SK-N-MC (cell line): Measurements from ENCODE around the gene WDR76.
"Not testable (repeated sequence)": the region's sequence is repeated elsewhere in the genome, so short reads cannot be mapped to it uniquely, and the experiment has no call there.

Experiments used
- DNase-seq: peaks from one replicate; pipeline ENCODE4 v3.0.0-alpha.2; 2011; ENCODE audit warnings: low read depth, low spot score
- H3K27ac ChIP-seq: fragments of 200-600 bp; sonication (generic); 2 replicates; pipeline ENCODE4 v1.5.1; 2016; ENCODE audit warnings: mixed run types
- H3K36me3 ChIP-seq: fragments of 200-600 bp; sonication (generic); 2 replicates; pipeline ENCODE4 v1.6.1; 2017; ENCODE audit warnings: antibody characterized with exemption, low read length, mixed read lengths; ENCODE audit not compliant: insufficient read depth
- H3K4me3 ChIP-seq: fragments of 200-600 bp; sonication (generic); 2 replicates; pipeline ENCODE4 v1.5.1; 2016
- H3K9ac ChIP-seq: fragments of 200-600 bp; sonication (generic); 2 replicates; pipeline ENCODE4 v1.8.0; 2017; ENCODE audit warnings: mixed run types, mixed read lengths; ENCODE audit not compliant: insufficient read length
- H3K9me3 ChIP-seq: fragments of 200-600 bp; sonication (generic); 2 replicates; pipeline ENCODE4 v1.6.1; 2017; ENCODE audit warnings: low read depth, mild to moderate bottlenecking, antibody characterized with exemption, low read length, moderate library complexity, mixed read lengths
- EZH2 ChIP-seq: fragments of 200-600 bp; sonication (generic); IDR thresholded peaks from one replicate; pipeline ENCODE4 v1.6.1; 2017; ENCODE audit warnings: antibody characterized with exemption
- FOXP2 ChIP-seq: optimal IDR thresholded peaks from 2 replicates; pipeline ENCODE3; 2011; ENCODE audit warnings: mild to moderate bottlenecking, moderate library complexity; ENCODE audit not compliant: insufficient read depth; ENCODE audit errors: extremely low read length, control extremely low read depth
- POLR2AphosphoS5 ChIP-seq: IDR thresholded peaks from 2 replicates; pipeline ENCODE4 v1.6.1; 2012; ENCODE audit warnings: mild to moderate bottlenecking, low read depth, low read length, borderline replicate concordance

The WDR76 gene

DNA sequence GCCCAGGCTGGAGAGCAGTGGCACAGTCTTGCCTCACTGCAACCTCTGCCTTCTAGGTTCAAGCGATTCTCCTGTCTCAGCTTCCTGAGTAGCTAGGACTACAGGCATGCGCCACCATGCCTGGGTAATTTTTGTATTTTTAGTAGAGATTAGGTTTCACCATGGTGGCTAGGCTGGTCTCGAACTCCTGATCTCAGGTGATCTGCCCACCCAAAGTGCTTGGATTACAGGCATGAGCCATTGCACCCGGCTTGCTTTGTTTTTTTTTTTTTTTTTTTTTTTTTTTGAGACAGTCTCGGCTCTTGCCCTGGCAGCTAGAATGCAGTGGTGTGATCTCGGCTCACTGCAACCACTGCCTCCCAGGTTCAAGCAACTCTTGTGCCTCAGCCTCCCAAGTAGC lies 5.7 kb downstream of the WDR76 start:
- not testable (repeated sequence) for H3K9ac ChIP-seq, H3K27ac ChIP-seq, H3K4me3 ChIP-seq, H3K9me3 ChIP-seq, DNase-seq
- peaks cover 76% of the 10 kb centered on the region for H3K36me3 ChIP-seq

DNA sequence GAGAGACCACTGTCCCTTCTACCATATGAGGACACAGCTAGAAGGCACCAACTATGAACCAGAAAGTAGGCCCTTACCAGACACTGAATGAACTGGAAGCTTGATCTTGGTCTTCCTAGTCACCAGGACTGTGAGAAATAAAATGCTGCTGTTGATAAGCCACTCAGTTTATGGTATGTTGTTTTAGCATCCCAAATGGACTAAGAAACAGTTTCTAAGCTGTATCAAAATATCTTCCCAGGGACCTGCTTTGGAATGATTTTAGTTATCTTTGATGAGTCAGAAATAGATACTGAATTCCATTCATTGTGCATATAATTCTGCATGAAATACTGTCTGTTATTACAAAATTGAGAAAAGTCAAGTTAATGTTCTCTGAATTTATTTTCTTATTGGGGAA lies 18.6 kb downstream of the WDR76 start:
- Histone ChIP-seq H3K4me3 (no peak overlapping the region), H3K9ac (no peak overlapping the region), H3K9me3 (no peaks in the 10 kb centered on the region), H3K27ac (no peak overlapping the region), H3K36me3 (peaks cover 70% of the 10 kb centered on the region)
- no peak for TF ChIP-seq FOXP2
- no peak for TF ChIP-seq EZH2
- no peak for TF ChIP-seq POLR2AphosphoS5
- DNase-seq: no peak

DNA sequence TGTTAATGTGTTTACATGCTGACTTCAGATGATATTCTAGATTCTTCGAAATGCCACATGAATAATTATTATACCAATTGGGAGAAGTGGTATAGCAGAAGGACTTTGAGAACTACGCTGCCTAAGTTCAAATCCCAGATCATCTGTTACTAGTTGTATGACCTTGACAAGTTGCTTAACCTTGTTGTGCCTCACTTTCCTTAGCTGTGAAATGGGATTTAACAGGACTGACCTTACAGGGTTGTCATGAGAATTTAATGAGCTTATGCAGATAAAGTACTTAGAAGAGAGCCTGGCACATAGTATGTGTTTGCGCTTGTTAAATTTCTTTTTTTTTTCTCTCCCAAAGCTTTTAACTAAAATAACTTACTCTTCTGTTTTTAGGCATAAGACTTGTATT lies 24.4 kb downstream of the WDR76 start:
- Histone ChIP-seq H3K9ac (no peak overlapping the region), H3K27ac (no peak overlapping the region), H3K4me3 (no peak overlapping the region), H3K36me3 (peaks cover 78% of the 10 kb centered on the region), H3K9me3 (no peaks in the 10 kb centered on the region)
- DNase-seq: no peak
- TF ChIP-seq POLR2AphosphoS5: no peak
- TF ChIP-seq FOXP2: no peak
- no peak for TF ChIP-seq EZH2

DNA sequence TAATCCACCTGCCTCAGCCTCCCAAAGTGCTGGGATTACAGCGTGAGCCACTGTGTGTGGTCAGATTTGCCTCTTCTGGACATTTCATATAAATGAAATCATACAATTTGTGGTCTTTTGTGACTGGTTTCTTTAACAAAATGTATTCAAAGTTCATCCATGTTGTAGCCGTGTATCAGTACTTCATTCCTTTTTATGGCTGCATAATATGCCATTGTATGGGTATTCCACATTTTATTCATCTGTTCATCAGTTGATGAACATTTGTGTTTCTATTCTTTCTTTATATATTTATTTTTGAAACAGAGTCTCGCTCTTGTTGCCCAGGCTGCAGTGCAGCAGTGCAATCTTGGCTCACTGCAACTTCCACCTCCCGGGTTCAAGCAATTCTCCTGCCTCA lies 25.8 kb downstream of the WDR76 start:
- Histone ChIP-seq H3K9ac (no peak overlapping the region), H3K36me3 (peaks cover 80% of the 10 kb centered on the region), H3K27ac (no peak overlapping the region), H3K9me3 (no peaks in the 10 kb centered on the region), H3K4me3 (no peak overlapping the region)
- TF ChIP-seq FOXP2: no peak
- no peak for TF ChIP-seq POLR2AphosphoS5
- no peak for TF ChIP-seq EZH2
- DNase-seq: no peak

DNA sequence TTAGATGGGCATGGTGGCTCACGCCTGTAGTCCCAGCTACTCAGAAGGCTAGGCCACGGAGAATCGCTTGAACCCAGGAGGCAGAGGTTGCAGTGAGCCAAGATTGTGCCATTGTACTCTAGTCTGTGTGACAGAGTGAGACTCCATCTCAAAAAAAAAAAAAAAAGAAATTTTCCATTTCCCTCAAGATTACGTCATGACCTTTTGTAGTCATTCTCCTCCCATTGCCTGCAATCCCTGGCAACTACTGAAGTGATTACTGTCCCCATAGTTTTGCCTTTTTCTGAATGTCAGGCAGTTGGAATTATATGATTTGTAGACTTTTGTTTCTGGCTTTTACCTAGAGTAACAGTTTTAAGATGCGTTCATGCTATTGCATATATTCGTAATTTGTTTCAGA lies 28.0 kb downstream of the WDR76 start:
- TF ChIP-seq POLR2AphosphoS5 (no peak), FOXP2 (no peak), EZH2 (no peak)
- Histone ChIP-seq H3K27ac (no peak overlapping the region), H3K4me3 (no peak overlapping the region), H3K9ac (no peak overlapping the region), H3K36me3 (peaks cover 86% of the 10 kb centered on the region), H3K9me3 (no peaks in the 10 kb centered on the region)
- DNase-seq: no peak

DNA sequence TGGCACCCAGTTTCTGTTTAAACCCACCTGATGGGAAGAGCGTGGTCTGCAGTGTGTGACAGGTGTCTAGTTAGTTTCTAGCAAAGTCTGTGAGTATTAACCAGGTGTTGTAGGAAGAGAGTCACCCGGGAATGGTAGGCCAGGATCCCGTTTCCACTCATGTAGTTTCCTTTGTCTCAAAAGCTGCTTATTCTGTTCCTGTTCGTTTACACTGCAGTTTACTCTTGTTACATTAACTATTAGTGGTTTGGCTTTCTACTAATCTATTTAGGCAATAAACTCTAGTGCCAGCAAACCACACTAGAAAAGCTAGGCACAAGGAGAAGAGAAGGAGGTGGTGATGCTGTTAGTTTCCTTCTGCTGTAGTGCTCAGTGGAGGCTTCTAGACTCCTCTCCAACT lies 32.7 kb downstream of the WDR76 start:
- no peaks in the 10 kb centered on the region for H3K9me3 ChIP-seq
- no peak overlapping the region for H3K9ac ChIP-seq
- peaks cover 71% of the 10 kb centered on the region for H3K36me3 ChIP-seq
- H3K4me3 ChIP-seq: no peak overlapping the region
- H3K27ac ChIP-seq: no peak overlapping the region
- TF ChIP-seq EZH2 (no peak), FOXP2 (no peak), POLR2AphosphoS5 (no peak)
- no peak for DNase-seq

DNA sequence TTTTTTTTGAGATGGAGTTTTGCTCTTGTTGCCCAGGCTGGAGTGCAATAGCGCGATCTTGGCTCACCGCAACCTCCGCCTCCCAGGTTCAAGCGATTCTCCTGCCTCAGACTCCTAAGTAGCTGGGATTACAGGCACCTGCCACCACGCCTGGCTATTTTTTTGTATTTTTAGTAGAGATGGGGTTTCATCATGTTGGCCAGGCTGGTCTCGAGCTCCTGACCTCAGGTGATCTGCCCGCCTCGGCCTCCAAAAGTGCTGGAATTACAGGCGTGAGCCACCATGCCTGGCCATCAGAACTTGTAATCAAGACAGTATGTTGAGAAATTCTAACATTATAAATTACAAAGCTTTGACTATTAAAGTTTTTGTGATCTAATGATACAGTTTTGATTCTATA lies 39.8 kb downstream of the WDR76 start:
- H3K36me3 ChIP-seq: peaks cover 51% of the 10 kb centered on the region
- not testable (repeated sequence) for DNase-seq, H3K9me3 ChIP-seq, H3K9ac ChIP-seq, H3K4me3 ChIP-seq, H3K27ac ChIP-seq

DNA sequence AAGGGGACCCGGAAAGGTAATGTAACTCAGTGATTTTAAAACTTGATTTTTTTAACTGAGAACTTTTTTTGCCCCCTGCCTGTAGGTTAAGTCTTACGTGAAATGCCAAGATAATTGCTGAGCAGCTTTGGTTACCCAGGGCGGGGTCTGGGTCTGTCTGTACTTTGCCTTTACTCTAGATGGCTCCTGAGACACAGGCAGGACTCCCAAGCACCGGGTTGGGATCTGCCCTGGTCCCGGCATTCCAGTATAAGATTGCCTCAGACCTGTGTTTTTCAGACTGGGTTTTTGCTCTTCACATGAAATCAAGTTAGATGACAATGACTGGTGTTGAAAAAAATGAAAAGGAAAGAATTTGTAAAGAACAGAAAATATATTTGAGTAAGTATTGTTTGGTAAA lies 40.3 kb downstream of the WDR76 start:
- no peak overlapping the region for H3K4me3 ChIP-seq
- H3K9ac ChIP-seq: no peak overlapping the region
- TF ChIP-seq FOXP2 (no peak), EZH2 (no peak), POLR2AphosphoS5 (no peak)
- H3K27ac ChIP-seq: no peak overlapping the region
- DNase-seq: no peak
- H3K9me3 ChIP-seq: no peaks in the 10 kb centered on the region
- H3K36me3 ChIP-seq: peaks cover 55% of the 10 kb centered on the region

DNA sequence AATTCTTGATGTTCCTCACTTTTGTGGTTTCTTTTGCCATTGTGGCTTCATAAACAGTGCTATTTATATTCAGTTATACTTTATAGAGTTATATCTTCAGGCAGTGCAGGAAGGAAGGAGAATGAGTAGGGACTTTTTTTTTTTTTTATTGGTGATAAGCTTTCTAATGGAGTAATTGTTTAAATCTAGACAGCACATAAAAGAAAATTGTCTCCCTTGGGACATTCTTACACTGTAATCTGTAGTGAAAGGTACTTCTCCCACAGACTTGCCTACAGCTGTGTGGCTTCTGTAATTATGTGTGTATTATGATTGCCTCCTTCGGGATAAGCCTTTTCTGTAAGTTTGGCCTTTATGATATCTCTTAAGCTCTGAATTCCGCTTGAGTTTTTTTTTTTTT lies 41.6 kb downstream of the WDR76 start:
- Histone ChIP-seq H3K4me3 (no peak overlapping the region), H3K9me3 (no peaks in the 10 kb centered on the region), H3K36me3 (peaks cover 61% of the 10 kb centered on the region), H3K9ac (no peak overlapping the region), H3K27ac (peak overlapping the region; percentile 68)
- TF ChIP-seq POLR2AphosphoS5: peak; percentile 13; the same call in 1 of the 2 replicates
- no peak for TF ChIP-seq FOXP2
- TF ChIP-seq EZH2: no peak
- DNase-seq: peak; percentile 86

DNA sequence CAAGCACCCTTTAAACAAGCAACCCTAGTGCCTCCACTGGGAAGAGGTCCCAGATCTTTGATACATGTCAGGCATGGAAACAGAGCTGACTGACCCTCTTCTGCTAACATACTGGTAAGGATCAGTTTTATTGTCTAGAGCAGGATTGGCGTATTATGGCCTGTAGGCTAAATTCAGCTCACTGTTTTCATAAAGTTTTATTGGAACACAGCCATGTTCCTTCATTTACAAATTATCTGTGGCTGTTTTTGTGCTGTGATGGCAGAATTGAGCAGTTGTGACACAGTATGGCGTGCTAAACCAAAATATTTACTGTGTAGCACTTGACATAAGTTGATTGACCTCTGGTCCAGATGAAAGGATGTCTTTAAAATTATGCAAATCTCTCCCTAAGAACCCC lies 45.0 kb downstream of the WDR76 start:
- no peak overlapping the region for H3K27ac ChIP-seq
- H3K9ac ChIP-seq: no peak overlapping the region
- H3K9me3 ChIP-seq: no peaks in the 10 kb centered on the region
- no peak for TF ChIP-seq EZH2
- TF ChIP-seq FOXP2: no peak
- no peak for TF ChIP-seq POLR2AphosphoS5
- DNase-seq: no peak
- no peak overlapping the region for H3K4me3 ChIP-seq
- H3K36me3 ChIP-seq: peaks cover 52% of the 10 kb centered on the region
